Stomach (tissue), 9 donors: ENCODE results near the gene FGD1. TPM values are rescaled to one million over a fixed set of nuclear protein-coding genes. Genes with fewer than 3 reads are reported as not detected.

ENCODE experiments used
- DNase-seq, 2 donors: peaks; one replicate each; pipeline versions ENCODE4 v3.0.0 to v3.0.0-alpha.2; 2013 to 2019
- H3K27ac ChIP-seq, 5 donors: fragments of 200-600 bp in 4 of 5; sonication (generic) in 4 of 5; one replicate each; pipeline ENCODE4 v1.5.1; 2013 to 2019; ENCODE audit warnings: mild to moderate bottlenecking in 1 of 5, moderate library complexity in 1 of 5
- H3K27me3 ChIP-seq, 3 donors: fragments of 200-600 bp; sonication (generic); one replicate each; pipeline ENCODE4 v1.5.1; 2017 to 2019; ENCODE audit warnings: mixed run types in 1 of 3
- H3K36me3 ChIP-seq, 4 donors: fragments of 200-600 bp; sonication (generic); 1 replicate in 3 of 4; 2 replicates in 1 of 4; pipeline ENCODE4 v1.5.1; 2016 to 2019
- H3K4me1 ChIP-seq, 4 donors: fragments of 200-600 bp; sonication (generic); one replicate each; pipeline ENCODE4 v1.5.1; 2016 to 2019
- H3K4me3 ChIP-seq, 4 donors: fragments of 200-600 bp; sonication (generic) in 3 of 4; one replicate each; pipeline ENCODE4 v1.5.1; 2016 to 2019; ENCODE audit warnings: mild to moderate bottlenecking in 1 of 4
- H3K9me3 ChIP-seq, 4 donors: fragments of 200-600 bp; sonication (generic); one replicate each; pipeline ENCODE4 v1.5.1; 2016 to 2019
- EP300 ChIP-seq: sonication (generic); formaldehyde crosslinking; IDR thresholded peaks from one replicate; pipeline ENCODE4 v1.6.1; 2017; ENCODE audit warnings: antibody characterized with exemption
- POLR2A ChIP-seq, 4 donors: fragments of 450-650 bp; IDR thresholded peaks; one replicate each; pipeline ENCODE4 v1.6.1; 2016; ENCODE audit warnings: antibody characterized with exemption in 4 of 4, control low read depth in 2 of 4, mild to moderate bottlenecking in 1 of 4, moderate library complexity in 1 of 4
- POLR2AphosphoS5 ChIP-seq, 3 donors: sonication (generic); formaldehyde crosslinking; IDR thresholded peaks; one replicate each; pipeline ENCODE4 v1.6.1; 2016; ENCODE audit warnings: antibody characterized with exemption in 3 of 3
- WGBS, 5 donors: extraction: QIAGEN DNeasy Blood & Tissue Kit in 3 of 5; methylation state at CpG; one replicate each; pipeline versions ENCODE4 v1.1.5 to v1.1.7; 2013 to 2018; 5-methylcytosine and 5-hydroxymethylcytosine counted together
- intact Hi-C: fragments of 100-400 bp; cut with DNase I; formaldehyde crosslinking; loops from one replicate; pipeline ENCODE4 v1.15.1; 2023; ENCODE audit warnings: low total_unique reads
- polyA plus RNA-seq, 3 donors: library from polyadenylated mRNA; stranded (reverse); fragments of 200-250 nt; gene quantifications; one replicate each; pipeline ENCODE4 v1.2.3, GENCODE V29; 2013
- total RNA-seq, 5 donors: library from RNA; depleted of rRNA; stranded (reverse); fragments of >200 nt; gene quantifications; one replicate each; pipeline versions ENCODE4 v1.1.0 to v1.2.3, GENCODE V29; 2014 to 2016
- TF ChIP-seq, protein P1 (sequence below), 7 experiments: fragments of 450-650 bp in 4 of 7; fragments of 200-600 bp in 3 of 7; sonication (generic) in 3 of 7; IDR thresholded peaks; one replicate each; pipeline ENCODE4 v1.5.1; 2016 to 2019; ENCODE audit warnings: antibody characterized with exemption in 7 of 7, control low read depth in 2 of 7, mild to moderate bottlenecking in 1 of 7
- donor health status: healthy with polysubstance abuse.
- donor health status: Bipolar disorder and iron deficiency.
- donor health status: healthy.

The FGD1 gene
- total and polyA plus RNA-seq, 8 donors: 0.76 to 15.9 (median 3.1) TPM; not detected in 1

DNA sequence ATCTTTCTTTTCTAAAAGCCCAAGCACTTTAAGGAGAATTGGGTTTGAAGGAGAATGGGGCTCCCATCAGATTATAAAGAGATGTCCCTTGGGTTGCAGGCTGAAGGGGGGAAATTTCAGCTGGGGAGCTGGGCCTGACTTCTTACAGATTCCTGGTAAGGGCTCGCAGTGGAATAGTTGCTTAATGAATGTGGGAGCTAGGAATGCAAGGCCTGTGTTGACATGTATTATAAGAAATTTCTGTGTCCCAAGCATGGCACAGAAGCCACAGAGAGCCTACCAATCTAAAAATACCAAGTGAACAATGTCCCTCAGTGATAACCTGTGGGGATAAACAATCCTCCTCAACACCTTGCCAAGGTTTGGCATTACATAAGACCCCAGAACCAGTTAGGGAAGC is 98.9 kb downstream of the FGD1 start:
- WGBS, 5 donors: 69 to 84% (median 81%) methylated on average over 1 of the region's 1 CpG
- DNase-seq: no peak
- intact Hi-C loops: no loop called here
- no peaks in the 10 kb centered on the region for H3K36me3 ChIP-seq
- no peak overlapping the region for H3K4me3 ChIP-seq
- TF ChIP-seq EP300: no peak
- no peak for TF ChIP-seq POLR2AphosphoS5 (IDR thresholded peaks at IDR 0.05)
- no peak for TF ChIP-seq POLR2A (IDR thresholded peaks at IDR 0.05)
- TF ChIP-seq, protein P1, sequence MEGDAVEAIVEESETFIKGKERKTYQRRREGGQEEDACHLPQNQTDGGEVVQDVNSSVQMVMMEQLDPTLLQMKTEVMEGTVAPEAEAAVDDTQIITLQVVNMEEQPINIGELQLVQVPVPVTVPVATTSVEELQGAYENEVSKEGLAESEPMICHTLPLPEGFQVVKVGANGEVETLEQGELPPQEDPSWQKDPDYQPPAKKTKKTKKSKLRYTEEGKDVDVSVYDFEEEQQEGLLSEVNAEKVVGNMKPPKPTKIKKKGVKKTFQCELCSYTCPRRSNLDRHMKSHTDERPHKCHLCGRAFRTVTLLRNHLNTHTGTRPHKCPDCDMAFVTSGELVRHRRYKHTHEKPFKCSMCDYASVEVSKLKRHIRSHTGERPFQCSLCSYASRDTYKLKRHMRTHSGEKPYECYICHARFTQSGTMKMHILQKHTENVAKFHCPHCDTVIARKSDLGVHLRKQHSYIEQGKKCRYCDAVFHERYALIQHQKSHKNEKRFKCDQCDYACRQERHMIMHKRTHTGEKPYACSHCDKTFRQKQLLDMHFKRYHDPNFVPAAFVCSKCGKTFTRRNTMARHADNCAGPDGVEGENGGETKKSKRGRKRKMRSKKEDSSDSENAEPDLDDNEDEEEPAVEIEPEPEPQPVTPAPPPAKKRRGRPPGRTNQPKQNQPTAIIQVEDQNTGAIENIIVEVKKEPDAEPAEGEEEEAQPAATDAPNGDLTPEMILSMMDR (IDR thresholded peaks at IDR 0.05): no peak
- no peaks in the 10 kb centered on the region for H3K27me3 ChIP-seq
- no peaks in the 10 kb centered on the region for H3K9me3 ChIP-seq
- H3K4me1 ChIP-seq: no peaks in the 10 kb centered on the region
- H3K27ac ChIP-seq: no peak overlapping the region

Other genes starting within 250 kb of the FGD1 start
- 1 to 10 TPM in 3 of 5 donors, under 1 TPM in 1, not detected in 1; 0.58 to 4.0 (median 3.3) TPM for gene WNK3, start 138.2 kb downstream of the FGD1 start, total RNA-seq
- under 1 TPM; 0.18 to 0.62 (median 0.31) TPM for gene WNK3, start 138.2 kb downstream of the FGD1 start, polyA plus RNA-seq
- 10 to 100 TPM in 4 of 5 donors, not detected in 1; 12.5 to 42.0 (median 17.0) TPM for gene TSR2, start 55.8 kb downstream of the FGD1 start, total RNA-seq
- 10 to 100 TPM; 28.8 to 48.1 (median 46.0) TPM for gene TSR2, start 55.8 kb downstream of the FGD1 start, polyA plus RNA-seq
- 10 to 100 TPM; 12.1 to 60.7 (median 34.5) TPM for gene GNL3L, start 34.0 kb upstream of the FGD1 start, total RNA-seq
- 1 to 10 TPM; 3.0 to 5.5 (median 5.3) TPM for gene GNL3L, start 34.0 kb upstream of the FGD1 start, polyA plus RNA-seq